Subcutaneous adipose tissue (tissue), 4 donors: ENCODE measurements around the gene ADAM12. TPM values are rescaled to one million over a fixed set of nuclear protein-coding genes. Genes with fewer than 3 reads are reported as not detected.

ENCODE experiments used
- CTCF ChIP-seq: fragments of 450-650 bp; IDR thresholded peaks from one replicate; pipeline ENCODE4 v1.5.1; 2016; ENCODE audit warnings: low read depth, mild to moderate bottlenecking, control low read depth, antibody characterized with exemption, moderate library complexity
- total RNA-seq, 4 donors: library from RNA; depleted of rRNA; stranded (reverse); fragments of >200 nt; gene quantifications; one replicate each; pipeline ENCODE4 v1.1.0, GENCODE V29; 2016

ADAM12 gene
- total RNA-seq, 4 donors from 2014 or later, result 11.5 to 20.4 (median 14.5) TPM

GRCh38 chr10:126393076-126393475 lies 4.8 kb upstream of the ADAM12 start:
- no peak for TF ChIP-seq CTCF

GRCh38 chr10:126392469-126392868 lies 4.2 kb upstream of the ADAM12 start:
- no peak for TF ChIP-seq CTCF

DNA sequence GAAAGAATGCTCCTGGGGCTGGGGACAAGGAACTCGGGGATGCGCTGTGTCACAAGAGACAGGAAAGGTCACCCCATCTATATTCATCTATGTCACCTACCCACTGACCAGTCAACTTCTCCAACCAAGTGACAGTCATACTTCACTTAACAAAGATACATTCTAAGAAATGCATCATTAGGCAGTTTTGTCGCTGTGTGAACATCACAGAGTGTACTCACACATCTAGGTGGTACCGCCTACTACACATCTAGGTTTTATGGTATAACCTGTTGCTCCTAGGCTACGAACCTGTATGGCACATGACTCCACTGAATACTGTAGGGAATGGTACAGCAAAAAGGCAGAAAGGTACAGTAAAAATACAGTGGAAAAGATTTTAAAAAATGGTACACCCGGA lies 3.8 kb upstream of the ADAM12 start:
- no peak for TF ChIP-seq CTCF

DNA sequence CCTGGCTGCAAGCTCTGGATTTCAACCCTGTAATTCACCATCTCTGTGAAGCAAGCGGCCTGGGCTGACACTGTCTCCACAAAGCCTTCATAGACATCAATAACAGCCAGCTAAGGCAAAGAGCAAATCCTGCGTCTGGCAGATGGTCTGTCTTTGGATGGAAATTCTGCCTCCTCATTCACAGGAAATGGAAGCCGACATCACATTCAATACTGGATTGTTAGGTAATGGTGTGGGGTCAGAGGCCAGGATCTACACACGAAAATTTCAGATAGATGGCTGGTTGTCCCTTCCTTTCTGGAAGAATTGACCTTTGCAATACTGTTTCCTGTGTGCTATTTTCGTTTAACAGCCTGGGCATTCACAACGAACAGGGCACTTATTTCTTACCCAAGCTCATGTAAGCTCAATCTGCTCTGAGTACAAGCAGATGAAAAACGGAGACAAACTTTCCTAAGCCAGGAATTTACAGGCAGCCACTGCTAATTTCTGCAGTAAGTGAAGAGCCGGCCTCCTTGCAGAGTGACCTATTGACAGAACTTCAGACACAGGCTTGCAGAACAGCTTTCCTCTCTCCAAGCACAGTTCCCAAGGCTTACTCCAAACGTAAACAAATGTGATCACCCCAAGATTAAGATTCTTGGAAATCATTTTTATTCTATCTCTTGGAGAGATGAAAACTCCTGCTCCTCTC lies 3.1 kb upstream of the ADAM12 start:
- TF ChIP-seq CTCF, result no peak

- no peak for TF ChIP-seq CTCF
Measured at GRCh38 chr10:126390324-126390723, 2.0 kb upstream of the ADAM12 start.

- TF ChIP-seq CTCF, result no peak
Measured at GRCh38 chr10:126387041-126387921, 996 bp downstream of the ADAM12 start.

DNA sequence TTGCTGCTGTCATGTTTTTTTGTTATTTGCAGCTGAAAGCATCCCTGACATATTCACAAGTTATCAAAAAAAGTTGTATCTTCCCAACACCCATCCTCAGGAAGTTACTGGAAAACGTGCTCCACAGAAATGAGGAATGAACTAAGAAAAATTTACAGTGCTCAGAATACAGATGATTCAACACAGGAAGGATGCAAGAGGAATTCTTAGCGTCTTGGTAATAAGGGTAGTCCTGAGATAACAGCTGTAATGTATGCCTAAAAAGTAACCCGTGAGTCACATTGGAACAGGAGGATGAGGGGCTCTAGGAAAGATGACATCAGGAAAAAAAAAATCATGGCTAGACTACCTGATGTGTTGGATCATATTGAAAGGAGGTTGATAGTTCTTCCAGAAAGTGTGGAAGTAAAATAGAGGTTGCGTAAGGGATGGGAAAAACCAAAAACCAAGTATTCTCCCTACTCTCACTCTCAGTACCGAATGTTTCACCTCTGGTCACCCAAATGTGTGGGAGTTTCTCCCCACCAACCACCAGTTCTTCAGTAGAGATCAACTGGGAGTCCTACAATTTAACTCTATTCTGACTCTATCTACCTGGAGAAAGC lies 3.9 kb downstream of the ADAM12 start:
- TF ChIP-seq CTCF, result no peak
